Measurements from ENCODE around the gene LCE4A.

The LCE4A gene

GRCh38 chr1:152747831-152748230 is 39.9 kb downstream of the LCE4A start:
- no peak for ATAC-seq
- no peak for TF ChIP-seq ISL1 (CRISPR knock-in tag; IDR thresholded peaks at IDR 0.05)
- TF ChIP-seq ZC3H10 (CRISPR knock-in tag; IDR thresholded peaks at IDR 0.05) = no peak
- TF ChIP-seq CSDC2 (CRISPR knock-in tag; IDR thresholded peaks at IDR 0.05) = no peak
- no peak for TF ChIP-seq TSHZ2 (CRISPR knock-in tag; IDR thresholded peaks at IDR 0.05)
- TF ChIP-seq ZNF565 (CRISPR knock-in tag; conservative IDR thresholded peaks at IDR 0.05; ENCODE audit: low read depth) = no peak
- TF ChIP-seq PATZ1 (CRISPR knock-in tag; IDR thresholded peaks at IDR 0.05; ENCODE audit: borderline replicate concordance) = no peak
- no peak for TF ChIP-seq TCF4 (CRISPR knock-in tag; IDR thresholded peaks at IDR 0.05; ENCODE audit: borderline replicate concordance)
- TF ChIP-seq BACH2 (CRISPR knock-in tag; IDR thresholded peaks at IDR 0.05; ENCODE audit: borderline replicate concordance) = no peak
- TF ChIP-seq ESRRG (CRISPR knock-in tag; IDR thresholded peaks at IDR 0.05) = no peak
- no peak for TF ChIP-seq ARNTL (CRISPR knock-in tag; IDR thresholded peaks at IDR 0.05; ENCODE audit: borderline replicate concordance, low read depth)
- TF ChIP-seq PPARA (CRISPR knock-in tag; IDR thresholded peaks at IDR 0.05; ENCODE audit: borderline replicate concordance) = no peak
- TF ChIP-seq ZNF70 (CRISPR knock-in tag; IDR thresholded peaks at IDR 0.05) = no peak

GRCh38 chr1:152752225-152752624 is 44.3 kb downstream of the LCE4A start:
- ATAC-seq = no peak
- no peak for TF ChIP-seq TSHZ2 (CRISPR knock-in tag; IDR thresholded peaks at IDR 0.05)
- TF ChIP-seq CSRNP3 (CRISPR knock-in tag; IDR thresholded peaks at IDR 0.05) = no peak
- TF ChIP-seq CSDC2 (CRISPR knock-in tag; IDR thresholded peaks at IDR 0.05) = no peak
- TF ChIP-seq TCF4 (CRISPR knock-in tag; IDR thresholded peaks at IDR 0.05; ENCODE audit: borderline replicate concordance) = no peak
- TF ChIP-seq ARNTL (CRISPR knock-in tag; IDR thresholded peaks at IDR 0.05; ENCODE audit: borderline replicate concordance, low read depth) = no peak
- no peak for TF ChIP-seq ZC3H10 (CRISPR knock-in tag; IDR thresholded peaks at IDR 0.05)
- no peak for TF ChIP-seq ESRRG (CRISPR knock-in tag; IDR thresholded peaks at IDR 0.05)
- TF ChIP-seq BACH2 (CRISPR knock-in tag; IDR thresholded peaks at IDR 0.05; ENCODE audit: borderline replicate concordance) = no peak
- no peak for TF ChIP-seq ISL1 (CRISPR knock-in tag; IDR thresholded peaks at IDR 0.05)
- TF ChIP-seq PPARA (CRISPR knock-in tag; IDR thresholded peaks at IDR 0.05; ENCODE audit: borderline replicate concordance) = no peak
- no peak for TF ChIP-seq ZNF565 (CRISPR knock-in tag; conservative IDR thresholded peaks at IDR 0.05; ENCODE audit: low read depth)
- no peak for TF ChIP-seq ZFP30 (CRISPR knock-in tag; IDR thresholded peaks at IDR 0.05)

GRCh38 chr1:152753586-152753985 is 45.6 kb downstream of the LCE4A start:
- no peak for ATAC-seq
- TF ChIP-seq ZNF8 (CRISPR knock-in tag; IDR thresholded peaks at IDR 0.05) (no peak), SNAI2 (CRISPR knock-in tag; IDR thresholded peaks at IDR 0.05) (no peak), ZFP30 (CRISPR knock-in tag; IDR thresholded peaks at IDR 0.05) (no peak), CREB5 (CRISPR knock-in tag; IDR thresholded peaks at IDR 0.05; ENCODE audit: low read depth) (no peak), ESRRG (CRISPR knock-in tag; IDR thresholded peaks at IDR 0.05) (no peak), POU6F1 (CRISPR knock-in tag; IDR thresholded peaks at IDR 0.05; ENCODE audit: borderline replicate concordance, low read depth) (no peak), TOX (CRISPR knock-in tag; IDR thresholded peaks at IDR 0.05; ENCODE audit: borderline replicate concordance) (no peak), OSR1 (CRISPR knock-in tag; IDR thresholded peaks at IDR 0.05) (no peak), RARB (CRISPR knock-in tag; IDR thresholded peaks at IDR 0.05) (no peak), ISL1 (CRISPR knock-in tag; IDR thresholded peaks at IDR 0.05) (no peak), BACH2 (CRISPR knock-in tag; IDR thresholded peaks at IDR 0.05; ENCODE audit: borderline replicate concordance) (no peak), TCF4 (CRISPR knock-in tag; IDR thresholded peaks at IDR 0.05; ENCODE audit: borderline replicate concordance) (no peak), CSDC2 (CRISPR knock-in tag; IDR thresholded peaks at IDR 0.05) (no peak), PPARA (CRISPR knock-in tag; IDR thresholded peaks at IDR 0.05; ENCODE audit: borderline replicate concordance) (no peak), TSHZ2 (CRISPR knock-in tag; IDR thresholded peaks at IDR 0.05) (no peak)
